ENCODE data around the gene ARIH1. TPM values are rescaled to one million over a fixed set of nuclear protein-coding genes. Genes with fewer than 3 reads are reported as not detected.
"Not testable (repeated sequence)": the region's sequence is repeated elsewhere in the genome, so short reads cannot be mapped to it uniquely, and the experiment has no call there.

Gene ARIH1
- total RNA-seq, 1 experiment from 2014 or later = 31.6 TPM

DNA sequence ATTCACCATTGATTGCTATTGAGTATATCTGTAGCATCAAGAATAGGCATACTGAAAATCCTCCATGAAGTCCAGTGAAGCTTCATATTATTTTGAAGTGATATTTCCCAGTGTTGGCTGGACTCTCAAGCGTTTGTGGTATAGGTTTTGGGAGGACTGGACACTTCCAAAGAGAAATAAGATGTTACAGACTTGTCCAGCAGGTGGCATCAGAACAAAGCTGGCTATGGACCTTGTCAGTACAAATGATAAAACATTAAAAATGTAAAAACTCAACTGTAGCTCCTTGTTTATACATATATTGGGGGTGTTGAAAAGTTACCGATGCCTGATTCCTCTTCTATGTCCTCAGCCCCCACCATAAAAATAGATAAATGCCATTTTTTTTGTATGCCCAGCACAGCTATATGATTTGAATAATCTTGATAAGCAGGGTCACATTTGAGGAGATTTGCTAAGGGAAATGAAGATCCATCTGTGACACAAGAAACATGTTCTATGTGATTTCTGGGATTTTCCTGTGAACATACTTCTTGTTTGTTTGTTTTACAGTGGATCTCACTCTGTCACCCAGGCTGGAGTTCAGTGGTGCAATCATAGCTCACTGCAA, 125.8 kb downstream of the ARIH1 start:
- DNase-seq (ENCODE audit: low read depth) = peak; percentile 49

DNA sequence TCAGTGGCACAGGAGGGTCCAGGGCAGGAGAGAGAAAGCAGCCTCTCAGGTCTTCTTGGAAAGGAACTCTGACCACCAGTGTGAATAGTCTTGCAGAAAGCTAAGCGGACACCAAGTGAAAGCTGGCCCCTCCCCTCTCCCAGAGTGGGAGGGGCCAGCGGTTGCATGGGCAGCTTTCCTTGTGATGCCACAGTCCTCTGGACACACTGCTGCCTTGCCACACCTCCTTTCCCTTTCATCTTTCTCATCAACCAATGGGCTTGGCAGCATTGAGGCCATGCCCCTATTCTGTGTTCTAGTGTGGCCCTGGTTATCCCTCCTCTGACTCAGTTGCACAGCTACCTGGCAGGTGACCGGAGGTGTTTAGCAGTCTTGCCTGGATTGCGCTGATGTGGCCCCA, 130.7 kb downstream of the ARIH1 start:
- DNase-seq (ENCODE audit: low read depth) = peak; percentile 13

DNA sequence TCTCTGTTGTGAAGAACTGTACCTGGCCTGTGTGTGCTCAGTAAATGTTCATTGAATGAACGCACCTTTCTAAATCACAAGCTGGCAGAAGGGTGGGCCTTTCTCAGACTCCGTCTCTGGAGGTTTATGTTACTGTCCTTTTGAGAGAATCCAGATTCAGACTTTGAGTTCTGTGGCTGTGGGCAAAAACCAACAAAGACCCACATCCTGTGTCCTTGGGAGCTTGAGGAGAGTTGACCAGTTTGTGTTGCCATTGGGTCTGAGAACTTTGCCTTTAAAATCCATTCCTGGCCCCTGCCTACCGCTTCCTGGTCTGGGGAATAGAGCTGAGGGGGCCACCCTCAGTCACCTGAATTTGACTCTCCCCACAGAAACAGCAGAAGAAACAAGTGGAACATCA, 134.0 kb downstream of the ARIH1 start:
- not testable (repeated sequence) for DNase-seq (ENCODE audit: low read depth)

DNA sequence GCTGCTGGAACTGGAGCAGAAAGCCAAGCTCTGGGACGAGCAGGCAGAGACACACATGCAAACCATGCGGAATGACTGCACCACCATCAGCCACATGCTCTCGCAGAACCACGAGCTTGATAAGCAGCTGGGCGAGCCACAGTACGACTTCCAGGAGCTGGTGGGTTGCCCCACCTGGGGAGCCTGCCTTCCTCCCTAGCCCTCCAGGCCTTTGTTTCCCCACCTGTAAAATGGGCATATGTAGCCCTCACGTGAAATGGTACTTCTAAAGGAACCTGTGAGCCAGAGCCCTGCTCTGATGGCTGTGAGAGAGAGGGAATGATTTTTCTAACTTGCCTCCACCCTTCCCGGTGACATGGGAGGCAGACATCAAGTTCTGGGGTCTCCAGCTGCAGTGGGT, 135.7 kb downstream of the ARIH1 start:
- no peak for DNase-seq (ENCODE audit: low read depth)

DNA sequence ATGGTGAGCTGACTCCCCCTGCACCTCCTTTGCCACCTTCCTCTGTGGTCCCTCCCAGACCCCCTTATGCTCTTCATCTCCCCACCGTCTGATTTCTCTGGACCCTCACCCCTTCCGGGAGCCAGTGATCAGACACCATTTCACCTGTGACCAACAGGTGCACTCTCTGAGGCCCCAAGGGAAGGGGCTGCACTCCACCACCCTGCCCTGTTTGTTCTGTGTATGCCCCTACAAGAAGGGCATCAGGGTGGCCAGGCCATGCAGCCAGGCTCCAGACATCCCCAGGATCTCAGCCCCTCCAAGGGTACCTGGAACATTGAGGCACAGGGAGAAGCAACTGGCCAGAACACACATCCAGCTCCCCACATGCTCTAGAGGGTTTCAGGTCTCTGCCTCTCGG, 138.2 kb downstream of the ARIH1 start:
- DNase-seq (ENCODE audit: low read depth) = not testable (repeated sequence)

DNA sequence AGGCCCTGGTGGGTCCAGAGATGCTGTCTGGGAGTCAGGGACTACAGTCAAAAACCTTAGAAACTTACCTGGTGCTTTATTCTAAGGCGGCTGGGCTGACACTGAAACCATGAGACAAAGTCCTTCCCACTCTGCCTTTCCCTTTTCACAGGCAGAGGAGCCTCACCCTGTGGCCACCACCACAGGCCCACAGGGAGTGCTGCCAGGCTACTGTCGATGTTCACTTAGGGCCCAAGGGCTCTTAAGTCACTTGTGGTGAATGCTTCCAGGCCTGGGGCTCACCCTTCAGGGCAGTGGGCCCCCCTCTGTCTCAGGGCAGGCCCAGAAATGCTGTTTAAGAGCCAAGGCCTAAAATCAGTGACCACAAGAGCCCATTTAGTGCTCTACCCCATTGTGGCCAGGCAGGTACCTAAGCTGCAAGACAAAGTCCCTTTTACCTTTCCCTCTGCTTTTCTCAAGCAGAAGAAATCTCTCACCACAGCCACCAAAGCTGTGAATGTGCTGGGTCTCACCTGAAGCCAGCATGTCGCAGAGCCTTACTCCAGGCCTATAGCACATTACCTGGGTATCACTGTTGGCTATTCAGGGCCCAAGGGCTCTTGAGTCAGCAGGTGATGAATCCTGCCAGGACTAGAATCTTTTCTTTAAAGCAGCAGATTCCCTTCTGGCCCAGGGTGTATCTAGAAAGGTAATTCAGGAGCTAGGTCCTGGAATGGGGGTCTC, 140.8 kb downstream of the ARIH1 start:
- DNase-seq (ENCODE audit: low read depth) = no peak

DNA sequence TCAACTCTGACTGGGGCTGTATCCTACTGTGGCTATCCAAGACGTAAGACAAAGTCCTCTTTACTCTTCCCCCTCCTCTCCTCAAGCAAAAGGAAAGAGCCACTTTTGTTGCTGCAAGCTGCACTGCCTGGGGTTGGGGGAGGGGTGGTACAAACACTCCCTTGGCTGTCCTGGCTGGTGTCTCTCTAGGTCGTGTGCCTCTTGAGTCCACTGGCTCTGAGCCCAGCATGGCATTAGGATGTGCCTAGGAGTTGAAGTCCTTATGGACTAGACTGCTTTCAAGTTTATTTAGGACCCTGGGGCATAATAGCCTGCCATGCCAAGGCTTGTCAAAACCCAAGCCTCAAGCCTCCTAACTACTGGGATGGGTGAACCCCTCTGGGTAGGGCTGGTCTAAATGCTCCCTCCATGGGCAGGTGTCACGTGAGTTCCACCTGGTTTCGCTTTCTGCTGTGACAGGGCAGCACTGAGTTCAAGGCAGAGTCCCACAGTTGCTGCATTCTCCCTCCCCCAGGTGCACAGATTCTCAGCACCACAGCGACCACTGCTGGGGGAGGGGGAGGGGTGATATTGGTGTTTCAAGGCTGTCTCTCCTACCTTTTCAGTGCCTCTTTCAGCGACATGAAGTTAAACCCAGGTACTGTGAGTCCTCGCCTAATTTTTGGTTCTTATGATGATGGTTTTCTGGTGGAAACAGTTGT, 141.6 kb downstream of the ARIH1 start:
- DNase-seq (ENCODE audit: low read depth) = not testable (repeated sequence)

DNA sequence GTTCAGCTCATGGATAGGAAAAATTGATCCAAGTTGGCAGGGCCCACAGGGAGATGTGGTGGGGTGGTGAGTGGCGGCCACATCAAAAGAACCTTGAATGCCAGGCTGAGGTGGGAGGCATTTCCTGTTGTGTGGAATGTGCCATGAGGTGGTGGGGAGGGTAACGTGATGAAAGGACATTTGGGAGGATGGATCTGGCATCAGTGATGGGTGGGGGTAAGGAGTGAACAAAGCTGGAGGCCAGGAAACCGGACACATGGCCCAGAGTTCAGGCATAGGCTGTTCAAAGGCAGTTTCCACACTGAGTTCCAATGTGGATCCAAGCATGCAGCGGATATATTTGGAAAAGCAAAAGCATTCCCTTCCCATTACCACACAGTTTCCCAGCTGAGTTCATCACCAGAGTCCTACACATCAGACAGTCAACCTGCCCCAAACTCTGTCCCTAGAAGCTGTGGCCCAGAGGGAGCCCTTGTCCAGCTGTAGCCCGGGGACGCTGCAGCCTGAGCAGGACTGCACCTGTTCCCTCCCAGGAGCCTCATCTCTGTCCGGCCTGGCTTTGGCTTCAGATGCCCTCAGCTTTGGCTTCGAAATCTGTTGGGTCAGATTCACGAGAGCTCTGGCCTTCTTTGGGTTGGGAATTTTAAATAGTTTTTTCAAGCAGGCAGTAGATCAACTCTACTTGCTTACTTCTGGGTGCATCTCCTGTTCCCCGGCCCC, 142.5 kb downstream of the ARIH1 start:
- DNase-seq (ENCODE audit: low read depth) = no peak

DNA sequence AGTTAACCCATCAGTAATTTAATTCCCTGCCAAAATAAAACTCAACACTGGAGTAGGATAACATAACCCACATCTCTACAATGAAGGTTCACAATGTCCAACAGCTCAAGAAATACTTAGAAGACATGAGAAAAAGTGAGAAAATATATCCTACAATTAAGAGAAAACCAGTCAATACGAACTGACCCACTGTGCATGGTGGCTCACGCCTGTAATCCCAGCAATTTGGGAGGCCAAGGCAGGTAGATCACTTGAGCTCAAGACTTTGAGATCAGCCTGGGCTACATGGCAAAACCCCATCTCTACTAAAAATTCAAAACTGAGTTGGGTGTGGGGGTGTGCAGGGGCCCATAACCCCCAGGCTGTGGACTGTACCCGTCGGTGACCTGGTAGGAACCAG, 149.7 kb downstream of the ARIH1 start:
- DNase-seq (ENCODE audit: low read depth) = not testable (repeated sequence)

DNA sequence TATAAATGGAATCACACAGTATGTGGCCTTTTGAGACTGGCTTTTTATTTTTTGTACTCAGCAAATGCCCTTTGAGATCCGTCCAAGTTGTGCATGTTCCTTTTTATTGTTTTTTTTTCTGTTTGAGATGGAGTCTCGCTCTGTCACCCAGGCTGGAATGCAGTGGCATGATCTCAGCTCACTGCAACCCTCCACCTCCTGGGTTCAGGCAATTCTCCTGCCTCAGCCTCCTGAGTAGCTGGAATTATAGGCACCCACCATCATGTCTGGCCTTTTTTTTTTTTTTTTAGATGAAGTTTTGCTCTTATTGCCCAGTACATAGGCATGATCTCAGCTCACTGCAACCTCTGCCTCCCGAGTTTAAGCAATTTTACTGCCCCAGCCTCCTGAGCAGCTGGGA, 152.0 kb downstream of the ARIH1 start:
- not testable (repeated sequence) for DNase-seq (ENCODE audit: low read depth)

DNA sequence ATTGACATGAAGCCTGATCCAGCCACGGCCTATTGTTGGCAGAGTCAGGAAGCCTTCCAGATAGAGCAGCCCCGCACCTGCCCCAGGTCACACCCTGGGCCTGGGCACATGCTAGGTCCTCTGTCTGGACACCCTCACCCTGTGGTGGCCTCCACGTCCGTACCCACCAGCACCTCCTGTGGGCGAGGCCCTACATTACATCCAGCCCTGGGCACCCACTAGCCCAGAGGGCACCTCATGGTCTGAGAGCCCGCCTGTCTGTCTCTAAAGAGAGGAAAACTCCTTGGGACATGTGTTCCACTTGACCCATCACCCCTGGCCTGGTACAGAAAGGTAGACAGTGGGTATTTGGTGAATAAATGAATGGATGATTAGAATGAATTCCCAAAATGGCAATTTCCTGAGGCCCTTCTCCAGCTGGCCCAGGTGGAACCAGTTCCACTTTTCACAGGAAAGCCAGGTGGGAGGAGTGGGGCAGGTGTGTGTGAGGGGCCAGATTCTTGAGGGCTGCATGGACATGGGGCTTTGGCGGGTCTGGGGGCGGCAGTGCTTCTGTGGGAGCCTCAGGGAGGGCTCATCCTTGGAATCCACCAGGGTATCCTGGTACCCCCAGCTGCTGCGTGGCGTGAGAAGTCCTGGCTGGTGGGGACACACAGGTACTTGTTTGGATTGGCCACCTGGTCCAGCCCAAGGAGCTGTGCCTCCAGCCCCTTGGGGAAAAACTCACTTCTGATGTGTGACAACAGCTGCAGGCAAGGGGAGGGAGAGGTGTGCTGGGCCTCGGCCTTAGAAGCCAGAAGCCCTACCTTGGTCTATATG, 154.3 kb downstream of the ARIH1 start:
- not testable (repeated sequence) for DNase-seq (ENCODE audit: low read depth)

DNA sequence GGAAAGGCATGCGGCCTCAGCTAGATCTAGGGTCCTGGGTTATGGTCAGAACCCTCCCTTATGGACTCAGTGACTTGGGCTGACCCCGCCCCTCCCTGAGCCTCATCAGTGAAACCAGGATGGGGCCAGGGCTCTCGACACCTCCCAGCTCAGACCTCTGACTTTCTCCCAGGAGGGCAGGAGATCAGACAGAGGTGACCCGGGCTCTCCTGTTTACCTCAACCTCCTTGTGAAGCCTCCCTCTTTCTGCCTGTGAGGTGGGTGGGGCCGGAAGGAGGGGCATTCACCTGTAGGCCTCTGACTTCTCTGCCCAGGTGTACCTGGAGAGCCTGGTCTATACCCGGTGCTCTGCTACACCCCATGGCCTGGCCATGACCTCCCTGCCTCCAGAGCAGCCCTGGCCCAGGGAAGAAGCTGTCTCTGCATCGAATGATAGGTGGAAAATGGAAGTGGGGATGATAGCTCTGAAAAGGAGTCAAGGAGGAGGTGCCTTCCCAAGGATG, 155.0 kb downstream of the ARIH1 start:
- not testable (repeated sequence) for DNase-seq (ENCODE audit: low read depth)

DNA sequence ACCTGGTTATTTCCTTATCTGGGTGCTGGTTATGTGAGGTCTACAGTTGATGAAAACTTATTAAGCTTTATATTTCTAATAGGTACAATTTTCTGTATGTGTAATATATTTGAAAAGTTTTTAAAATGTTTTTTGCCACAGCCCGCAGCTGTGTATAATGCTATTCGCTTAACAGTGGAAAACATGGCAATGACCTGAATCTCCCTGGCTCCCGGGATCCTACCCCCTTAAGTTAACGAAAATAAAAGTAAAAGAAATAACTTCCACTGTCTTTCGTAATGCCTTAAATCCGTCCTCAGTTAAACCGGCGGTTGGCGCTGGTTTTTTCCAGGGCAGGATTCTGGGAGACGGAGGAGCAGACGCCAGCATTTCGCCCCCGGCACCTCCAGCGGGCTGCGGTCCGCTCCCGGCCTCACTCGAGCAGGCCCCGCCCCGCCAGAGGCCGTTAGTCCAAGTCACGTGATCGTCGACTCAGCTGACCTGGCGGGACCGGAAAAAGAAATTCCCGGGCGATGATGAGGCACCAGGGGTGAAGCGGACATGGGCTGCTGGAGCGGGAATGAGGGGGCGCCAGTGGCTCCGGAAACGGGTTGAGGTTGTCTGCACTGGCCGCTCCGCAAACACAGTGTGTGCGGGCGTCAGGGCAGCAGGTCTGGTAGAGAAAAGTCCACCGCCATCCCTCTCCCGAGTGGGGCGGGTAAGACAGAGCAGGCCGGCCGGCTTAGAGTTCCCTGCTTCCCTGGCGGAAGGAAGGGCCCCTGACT, 162.6 kb downstream of the ARIH1 start:
- DNase-seq (ENCODE audit: low read depth) = peak; percentile 80

DNA sequence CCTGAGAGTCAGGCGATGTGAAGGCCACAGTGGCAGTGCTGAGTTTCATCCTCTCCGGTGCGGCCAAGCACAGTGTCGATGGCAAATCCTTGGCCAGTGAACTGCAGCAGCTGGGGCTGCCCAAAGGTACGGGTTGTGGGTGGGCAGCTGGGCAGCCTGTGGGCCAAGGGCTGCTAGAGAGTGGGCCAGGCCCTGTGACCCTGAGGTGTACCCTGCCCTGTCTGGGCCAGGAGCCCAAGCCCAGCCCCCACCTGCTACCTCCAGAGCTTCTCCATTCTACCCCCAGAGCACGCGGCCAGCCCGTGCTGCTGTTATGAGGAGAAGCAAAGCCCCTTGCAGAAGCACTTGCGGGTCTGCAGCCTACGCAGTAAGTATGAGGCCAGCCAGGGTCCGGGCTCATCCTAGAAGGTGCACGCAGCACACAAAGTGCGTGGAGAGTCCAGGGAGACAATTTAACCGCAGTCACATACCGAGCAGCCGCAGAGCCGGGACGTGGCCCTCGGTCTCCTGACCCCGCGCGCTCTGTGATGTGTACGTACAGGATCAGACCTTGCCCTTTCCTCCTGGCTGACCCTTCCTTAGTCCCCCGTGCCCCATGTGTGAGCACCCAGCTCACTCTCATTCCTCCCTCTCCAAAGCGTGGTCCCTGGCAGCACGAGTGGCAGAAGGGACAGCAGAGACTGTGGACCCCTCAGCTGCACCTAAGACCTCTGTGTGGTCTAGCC, 165.8 kb downstream of the ARIH1 start:
- DNase-seq (ENCODE audit: low read depth) = not testable (repeated sequence)

DNA sequence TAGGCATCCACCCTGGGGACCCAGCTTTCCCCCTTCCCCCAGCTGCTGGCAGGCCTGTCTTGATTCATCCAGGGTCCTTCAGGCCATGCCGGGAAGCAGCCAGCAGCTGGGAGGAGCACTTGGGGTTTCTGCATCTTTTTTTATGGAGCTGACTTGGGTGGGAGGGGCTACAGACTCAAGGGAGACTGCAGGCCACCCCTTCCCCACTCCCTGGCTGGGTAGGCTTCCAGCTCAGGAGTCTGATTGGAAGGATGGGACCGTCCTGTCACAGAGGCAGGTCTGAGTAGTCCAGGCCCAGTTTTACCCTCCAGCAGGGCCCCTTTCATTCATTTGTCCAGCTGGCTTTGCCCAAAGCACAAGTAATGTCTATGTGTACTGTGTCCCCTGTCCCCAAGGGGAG, 168.1 kb downstream of the ARIH1 start:
- not testable (repeated sequence) for DNase-seq (ENCODE audit: low read depth)

DNA sequence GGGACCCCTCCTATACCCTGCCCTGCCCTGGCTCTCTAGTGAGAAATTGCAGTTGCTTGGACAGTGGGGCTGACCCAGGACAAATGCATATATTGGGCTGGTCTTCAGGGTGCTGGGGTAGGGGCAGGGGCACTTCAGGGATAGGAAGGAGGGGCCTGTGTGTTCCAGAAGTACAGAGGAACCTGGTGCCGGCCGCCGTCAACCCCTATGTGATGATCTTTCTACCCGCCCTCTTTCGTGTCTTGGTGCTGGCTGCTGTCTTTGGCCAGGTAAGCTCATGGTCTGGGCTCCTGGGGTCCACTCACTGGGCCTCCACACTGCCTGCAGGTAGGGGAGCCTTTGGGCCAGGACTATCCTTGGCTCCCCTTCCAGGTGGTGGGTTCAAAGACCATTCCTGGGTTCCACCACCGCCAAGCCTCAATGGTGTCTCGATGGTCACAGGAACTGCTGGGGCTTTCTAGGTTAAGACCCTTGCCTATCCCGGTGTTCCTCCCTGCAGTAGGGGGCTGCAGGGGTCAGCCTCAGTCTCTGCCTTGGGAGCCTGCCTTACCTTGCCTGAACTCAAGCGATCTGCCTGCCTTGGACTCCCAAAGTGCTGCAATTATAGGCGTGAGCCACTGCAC, 174.6 kb downstream of the ARIH1 start:
- DNase-seq (ENCODE audit: low read depth) = not testable (repeated sequence)
